Bronchial epithelial cell (primary cell): ENCODE measurements around the gene TSSK3. TPM values are rescaled to one million over a fixed set of nuclear protein-coding genes. Genes with fewer than 3 reads are reported as not detected.
A peak's percentile ranks its signal among the peaks of the same experiment; 100 is the strongest.
"Not testable (repeated sequence)": the region's sequence is repeated elsewhere in the genome, so short reads cannot be mapped to it uniquely, and the experiment has no call there.

Source experiments
- DNase-seq: peaks from one replicate; pipeline ENCODE4 v3.0.0-alpha.2; 2010; ENCODE audit warnings: low read depth
- FAIRE-seq: peaks from 2 replicates; lab custom pipeline; 2011; peaks lifted over from hg19 to GRCh38; lab: Jason Lieb, UNC
- H3K27me3 ChIP-seq: 2 replicates; pipeline ENCODE4 v1.5.1; 2011; ENCODE audit warnings: low read length; ENCODE audit not compliant: control insufficient read depth, insufficient read depth
- H3K36me3 ChIP-seq: 2 replicates; pipeline ENCODE4 v1.5.1; 2011; ENCODE audit warnings: low read length; ENCODE audit not compliant: control insufficient read depth, insufficient read depth
- H3K4me3 ChIP-seq: 2 replicates; pipeline ENCODE4 v1.5.1; 2011; ENCODE audit warnings: mild to moderate bottlenecking, low read depth, low read length, control low read depth
- total RNA-seq: library from RNA; depleted of rRNA; stranded (reverse); fragments of >200 nt; gene quantifications from 2 replicates; pipeline ENCODE4 v1.2.1, GENCODE V29; 2014
- TF ChIP-seq, protein P1 (sequence below): IDR thresholded peaks from 2 replicates; pipeline ENCODE4 v1.5.1; 2011; ENCODE audit warnings: mild to moderate bottlenecking, moderate library complexity, low read length, control low read depth, inconsistent platforms; ENCODE audit not compliant: insufficient read depth, severe bottlenecking

TSSK3 gene
- total RNA-seq, 1 donor from 2014 or later: 0.26 TPM

DNA sequence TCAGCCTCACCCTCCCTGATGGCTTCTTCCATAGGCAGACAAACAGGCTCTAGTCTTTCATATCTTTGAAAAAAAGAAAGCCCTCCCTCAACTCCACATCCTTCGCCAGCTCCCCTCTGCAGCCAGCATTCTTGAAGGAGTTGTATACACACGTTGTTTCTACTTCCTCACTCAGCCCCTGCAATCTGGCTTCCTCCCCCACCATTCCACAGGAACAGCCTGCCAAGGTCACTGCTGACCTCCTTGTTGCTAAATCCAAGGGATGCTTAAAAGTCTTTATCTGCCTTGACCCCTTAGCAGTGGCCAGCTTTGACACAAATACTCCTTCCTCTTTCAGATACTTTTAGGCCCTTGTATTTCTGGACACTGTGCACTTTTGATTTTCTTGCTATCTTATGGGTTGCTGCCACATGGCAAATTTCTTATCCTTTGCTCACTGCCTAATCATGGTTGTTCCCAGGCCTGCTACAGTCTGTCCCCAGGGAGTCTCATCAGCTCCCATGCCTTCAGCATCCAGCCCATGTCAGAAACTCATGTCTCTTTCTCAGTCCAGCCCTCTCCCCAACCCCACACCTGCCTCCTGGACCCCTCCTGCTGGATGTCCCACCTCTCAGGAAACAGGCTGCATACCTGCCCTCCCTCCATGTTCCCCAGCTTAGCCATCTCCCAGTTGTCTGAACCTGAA is 8.3 kb upstream of the TSSK3 start:
- no peak for FAIRE-seq
- no peaks in the 10 kb centered on the region for H3K36me3 ChIP-seq
- TF ChIP-seq, protein P1, sequence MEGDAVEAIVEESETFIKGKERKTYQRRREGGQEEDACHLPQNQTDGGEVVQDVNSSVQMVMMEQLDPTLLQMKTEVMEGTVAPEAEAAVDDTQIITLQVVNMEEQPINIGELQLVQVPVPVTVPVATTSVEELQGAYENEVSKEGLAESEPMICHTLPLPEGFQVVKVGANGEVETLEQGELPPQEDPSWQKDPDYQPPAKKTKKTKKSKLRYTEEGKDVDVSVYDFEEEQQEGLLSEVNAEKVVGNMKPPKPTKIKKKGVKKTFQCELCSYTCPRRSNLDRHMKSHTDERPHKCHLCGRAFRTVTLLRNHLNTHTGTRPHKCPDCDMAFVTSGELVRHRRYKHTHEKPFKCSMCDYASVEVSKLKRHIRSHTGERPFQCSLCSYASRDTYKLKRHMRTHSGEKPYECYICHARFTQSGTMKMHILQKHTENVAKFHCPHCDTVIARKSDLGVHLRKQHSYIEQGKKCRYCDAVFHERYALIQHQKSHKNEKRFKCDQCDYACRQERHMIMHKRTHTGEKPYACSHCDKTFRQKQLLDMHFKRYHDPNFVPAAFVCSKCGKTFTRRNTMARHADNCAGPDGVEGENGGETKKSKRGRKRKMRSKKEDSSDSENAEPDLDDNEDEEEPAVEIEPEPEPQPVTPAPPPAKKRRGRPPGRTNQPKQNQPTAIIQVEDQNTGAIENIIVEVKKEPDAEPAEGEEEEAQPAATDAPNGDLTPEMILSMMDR: no peak

DNA sequence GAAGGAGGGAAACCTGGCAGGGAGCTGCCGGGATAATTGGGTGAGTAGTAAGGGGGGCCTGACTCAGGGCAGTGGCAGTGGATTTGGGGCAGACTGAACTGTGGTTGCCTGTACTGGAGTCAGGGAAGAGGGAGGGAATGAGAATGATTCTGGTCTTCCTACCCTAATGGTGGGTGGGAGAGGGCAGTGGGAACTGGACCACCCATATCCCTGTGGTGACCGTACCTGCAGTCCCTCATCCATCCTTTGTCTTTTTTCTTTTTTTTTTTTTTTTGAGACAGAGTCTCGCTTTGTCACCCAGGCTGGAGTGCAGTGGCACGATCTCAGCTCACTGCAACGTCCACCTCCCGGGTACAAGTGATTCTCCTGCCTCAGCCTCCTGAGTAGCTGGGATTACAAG is 6.6 kb upstream of the TSSK3 start:
- H3K36me3 ChIP-seq, H3K4me3 ChIP-seq, DNase-seq, H3K27me3 ChIP-seq, FAIRE-seq: not testable (repeated sequence)

More for the DNA sequence above, 8.3 kb upstream of the TSSK3 start:
- H3K27me3 ChIP-seq: no peaks in the 10 kb centered on the region
- no peak for DNase-seq
- no peak overlapping the region for H3K4me3 ChIP-seq

DNA sequence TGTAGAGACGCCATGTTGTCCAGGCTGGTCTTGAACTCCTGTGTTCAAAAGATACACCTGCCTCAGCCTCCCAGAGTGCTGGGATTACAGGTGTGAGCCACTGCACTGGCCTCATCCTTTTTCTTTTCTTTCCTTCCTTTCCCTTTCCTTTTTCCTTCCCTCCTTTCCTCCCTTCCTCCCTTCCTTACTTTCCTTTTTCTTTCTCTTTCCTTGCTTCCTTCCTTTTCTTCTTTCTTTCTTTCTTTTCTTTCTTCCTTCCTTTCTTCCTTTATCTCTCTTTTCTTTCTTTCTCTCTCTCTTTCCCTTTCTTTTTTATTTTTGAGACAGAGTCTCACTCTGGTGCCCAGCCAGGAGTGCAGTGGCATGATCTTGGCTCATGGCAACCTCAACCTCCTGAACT is 5.9 kb upstream of the TSSK3 start:
- no peak overlapping the region for H3K4me3 ChIP-seq
- FAIRE-seq (no peak), DNase-seq (no peak)
- TF ChIP-seq, protein P1: no peak
- H3K27me3 ChIP-seq: no peaks in the 10 kb centered on the region
- no peaks in the 10 kb centered on the region for H3K36me3 ChIP-seq

DNA sequence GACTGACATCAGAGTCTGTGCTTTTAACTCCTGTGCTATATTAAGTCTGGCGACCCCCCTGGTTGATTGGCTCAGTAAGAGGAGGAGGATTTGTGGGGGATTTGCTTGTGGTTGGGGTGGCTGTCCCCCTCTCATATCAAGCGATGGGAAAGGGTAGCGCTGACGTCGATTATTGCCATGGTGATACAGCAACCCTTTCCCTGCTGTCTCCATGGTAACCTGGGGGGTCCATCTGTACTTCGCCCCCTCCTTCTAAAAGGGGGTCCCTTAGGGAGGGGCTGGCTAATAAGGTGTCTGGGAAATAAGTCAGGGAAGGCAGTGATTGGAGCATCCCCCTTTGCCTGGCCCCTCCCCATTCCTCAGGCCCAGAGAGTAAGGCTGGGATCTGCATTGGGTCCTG is 4.7 kb upstream of the TSSK3 start:
- DNase-seq (no peak), FAIRE-seq (peak; percentile 7)
- TF ChIP-seq, protein P1: no peak
- Histone ChIP-seq H3K4me3 (no peak overlapping the region), H3K27me3 (no peaks in the 10 kb centered on the region), H3K36me3 (no peaks in the 10 kb centered on the region)

DNA sequence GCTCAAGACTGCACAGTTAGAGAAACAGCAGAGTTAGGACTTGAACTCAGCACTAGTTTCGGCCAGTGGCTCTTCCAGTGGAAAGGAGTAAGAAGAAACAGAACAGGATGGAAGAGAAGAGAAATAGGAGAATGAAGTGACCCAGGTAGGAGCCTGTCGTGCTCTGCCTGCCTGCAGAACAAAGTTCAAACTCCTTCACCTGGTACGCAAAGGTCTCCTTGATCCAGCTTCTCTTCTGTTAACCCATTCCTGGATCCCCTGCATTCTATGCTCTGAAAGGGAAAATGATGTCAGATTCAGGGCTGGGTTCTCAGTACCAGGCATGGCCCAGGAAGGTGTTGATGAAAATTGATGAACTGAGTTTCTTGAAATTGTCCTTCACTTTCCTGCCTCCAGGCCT is 3.9 kb upstream of the TSSK3 start:
- Histone ChIP-seq H3K4me3 (no peak overlapping the region), H3K27me3 (no peaks in the 10 kb centered on the region), H3K36me3 (no peaks in the 10 kb centered on the region)
- no peak for DNase-seq
- TF ChIP-seq, protein P1: no peak
- no peak for FAIRE-seq

DNA sequence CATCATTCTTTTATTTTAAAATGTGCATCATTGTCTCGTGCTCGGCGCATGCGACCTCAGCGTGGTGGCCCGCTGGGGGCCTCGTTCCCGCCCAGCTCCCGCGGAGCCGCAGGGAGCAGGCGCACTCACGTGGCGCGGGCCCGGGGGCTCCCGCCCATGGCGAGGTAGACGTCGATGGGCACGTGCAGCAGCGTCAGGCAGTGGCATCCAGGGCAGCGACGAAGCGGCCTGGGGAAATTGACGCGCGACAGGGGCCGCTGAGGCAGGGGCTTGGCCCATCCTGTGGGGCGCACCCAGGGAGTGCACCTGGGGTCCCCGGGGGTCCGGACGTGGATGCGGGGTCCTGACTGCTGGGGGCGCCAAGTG is 1.0 kb upstream of the TSSK3 start:
- H3K27me3 ChIP-seq: no peaks in the 10 kb centered on the region
- H3K4me3 ChIP-seq: peak overlapping the region; percentile 40
- DNase-seq (no peak), FAIRE-seq (no peak)
- peaks cover 1% of the 10 kb centered on the region for H3K36me3 ChIP-seq
- TF ChIP-seq, protein P1: no peak
